ENCODE results near the gene SDK2. TPM values are rescaled to one million over a fixed set of nuclear protein-coding genes. Genes with fewer than 3 reads are reported as not detected.

Gene SDK2
- total RNA-seq, 1 donor from 2014 or later = 31.8 TPM

DNA sequence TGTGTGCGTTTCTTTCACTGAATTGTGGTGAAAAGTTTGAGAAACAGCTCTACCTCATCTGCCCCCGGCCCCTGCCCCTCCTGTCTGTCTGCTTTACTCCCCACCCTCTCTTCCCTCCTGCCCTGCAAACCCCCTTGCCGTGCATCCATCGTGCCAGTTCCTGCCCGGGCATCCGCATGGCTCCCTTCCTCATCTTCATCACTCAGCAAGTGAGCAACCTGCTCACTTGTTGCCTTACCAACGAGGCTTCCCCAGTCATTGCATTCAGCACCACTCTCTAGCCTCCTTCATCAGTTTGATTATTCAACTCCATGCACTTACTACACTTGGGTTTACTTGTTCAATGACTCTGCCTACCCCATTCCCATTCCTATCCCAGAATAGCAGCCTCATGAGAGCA is 34.8 kb upstream of the SDK2 start:
- Mint-ChIP-seq H3K27me3 (ENCODE audit: low read depth) (peaks cover 41% of the 10 kb centered on the region), H3K9me3 (peaks cover 13% of the 10 kb centered on the region), H3K36me3 (no peaks in the 10 kb centered on the region), H3K4me3 (no peak overlapping the region), H3K4me1 (peaks cover 3% of the 10 kb centered on the region), H3K27ac (no peak overlapping the region)
- TF ChIP-seq, protein P1, sequence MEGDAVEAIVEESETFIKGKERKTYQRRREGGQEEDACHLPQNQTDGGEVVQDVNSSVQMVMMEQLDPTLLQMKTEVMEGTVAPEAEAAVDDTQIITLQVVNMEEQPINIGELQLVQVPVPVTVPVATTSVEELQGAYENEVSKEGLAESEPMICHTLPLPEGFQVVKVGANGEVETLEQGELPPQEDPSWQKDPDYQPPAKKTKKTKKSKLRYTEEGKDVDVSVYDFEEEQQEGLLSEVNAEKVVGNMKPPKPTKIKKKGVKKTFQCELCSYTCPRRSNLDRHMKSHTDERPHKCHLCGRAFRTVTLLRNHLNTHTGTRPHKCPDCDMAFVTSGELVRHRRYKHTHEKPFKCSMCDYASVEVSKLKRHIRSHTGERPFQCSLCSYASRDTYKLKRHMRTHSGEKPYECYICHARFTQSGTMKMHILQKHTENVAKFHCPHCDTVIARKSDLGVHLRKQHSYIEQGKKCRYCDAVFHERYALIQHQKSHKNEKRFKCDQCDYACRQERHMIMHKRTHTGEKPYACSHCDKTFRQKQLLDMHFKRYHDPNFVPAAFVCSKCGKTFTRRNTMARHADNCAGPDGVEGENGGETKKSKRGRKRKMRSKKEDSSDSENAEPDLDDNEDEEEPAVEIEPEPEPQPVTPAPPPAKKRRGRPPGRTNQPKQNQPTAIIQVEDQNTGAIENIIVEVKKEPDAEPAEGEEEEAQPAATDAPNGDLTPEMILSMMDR (IDR thresholded peaks at IDR 0.05; ENCODE audit: unreplicated experiment) = no peak
- no peak for DNase-seq (ENCODE audit: low spot score in 2 of 2, unreplicated experiment in 2 of 2)

- H3K27me3 Mint-ChIP-seq (ENCODE audit: low read depth) = peaks cover 33% of the 10 kb centered on the region
- H3K4me1 Mint-ChIP-seq = peaks cover 5% of the 10 kb centered on the region
- TF ChIP-seq, protein P1 (IDR thresholded peaks at IDR 0.05; ENCODE audit: unreplicated experiment) = no peak
- H3K4me3 Mint-ChIP-seq = no peak overlapping the region
- no peak for DNase-seq (ENCODE audit: low spot score in 2 of 2, unreplicated experiment in 2 of 2)
- H3K36me3 Mint-ChIP-seq = no peaks in the 10 kb centered on the region
- H3K9me3 Mint-ChIP-seq = peaks cover 19% of the 10 kb centered on the region
- H3K27ac Mint-ChIP-seq = no peak overlapping the region
Measured at GRCh38 chr17:73669771-73670170, 25.5 kb upstream of the SDK2 start.

DNA sequence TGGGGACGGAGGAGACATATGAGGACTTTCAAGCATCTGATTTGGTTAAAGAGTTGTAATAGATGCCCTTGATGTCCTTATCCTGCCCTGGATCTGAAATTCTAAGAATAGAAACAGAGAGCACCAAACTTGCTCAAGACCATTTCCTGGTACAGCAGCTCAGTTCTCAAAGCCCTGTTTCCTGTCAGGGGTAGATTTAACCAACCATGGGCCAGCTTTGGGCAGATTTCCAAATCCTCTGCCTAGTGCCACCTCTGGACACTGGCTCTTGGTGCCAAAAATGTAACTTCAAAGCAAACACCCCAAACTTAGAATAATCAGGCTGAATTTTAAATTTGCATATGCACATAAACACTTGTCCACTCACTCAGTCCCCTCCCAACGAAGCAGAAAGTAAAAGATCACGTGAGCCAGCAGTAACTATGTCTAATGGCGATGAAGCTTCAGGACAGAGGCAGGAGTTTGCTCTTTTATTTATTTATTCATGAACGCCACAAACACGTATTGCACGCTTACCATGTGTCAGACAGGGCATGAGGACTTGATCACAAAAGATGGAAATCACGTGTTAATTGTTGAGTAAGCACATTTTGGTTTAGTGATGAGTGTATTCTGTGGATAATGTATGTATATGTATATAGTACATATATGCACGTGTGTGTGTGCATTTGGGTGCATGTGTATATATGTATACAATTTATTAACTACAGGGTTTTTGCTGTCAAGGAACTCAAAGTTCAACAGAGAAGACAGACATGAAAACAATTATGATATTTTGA is 23.1 kb upstream of the SDK2 start:
- no peaks in the 10 kb centered on the region for H3K36me3 Mint-ChIP-seq
- H3K27ac Mint-ChIP-seq = no peak overlapping the region
- no peak overlapping the region for H3K4me3 Mint-ChIP-seq
- peaks cover 19% of the 10 kb centered on the region for H3K9me3 Mint-ChIP-seq
- H3K4me1 Mint-ChIP-seq = peaks cover 5% of the 10 kb centered on the region
- DNase-seq (ENCODE audit: low spot score in 2 of 2, unreplicated experiment in 2 of 2) = no peak
- H3K27me3 Mint-ChIP-seq (ENCODE audit: low read depth) = peaks cover 44% of the 10 kb centered on the region
- TF ChIP-seq, protein P1 (IDR thresholded peaks at IDR 0.05; ENCODE audit: unreplicated experiment) = no peak

GRCh38 chr17:73663614-73664013 is 19.4 kb upstream of the SDK2 start:
- TF ChIP-seq, protein P1 (IDR thresholded peaks at IDR 0.05; ENCODE audit: unreplicated experiment) = no peak
- Mint-ChIP-seq H3K9me3 (peaks cover 2% of the 10 kb centered on the region), H3K27ac (no peak overlapping the region), H3K4me3 (no peak overlapping the region), H3K36me3 (no peaks in the 10 kb centered on the region), H3K27me3 (ENCODE audit: low read depth) (peaks cover 65% of the 10 kb centered on the region), H3K4me1 (peaks cover 5% of the 10 kb centered on the region)
- DNase-seq (ENCODE audit: low spot score in 2 of 2, unreplicated experiment in 2 of 2) = no peak

DNA sequence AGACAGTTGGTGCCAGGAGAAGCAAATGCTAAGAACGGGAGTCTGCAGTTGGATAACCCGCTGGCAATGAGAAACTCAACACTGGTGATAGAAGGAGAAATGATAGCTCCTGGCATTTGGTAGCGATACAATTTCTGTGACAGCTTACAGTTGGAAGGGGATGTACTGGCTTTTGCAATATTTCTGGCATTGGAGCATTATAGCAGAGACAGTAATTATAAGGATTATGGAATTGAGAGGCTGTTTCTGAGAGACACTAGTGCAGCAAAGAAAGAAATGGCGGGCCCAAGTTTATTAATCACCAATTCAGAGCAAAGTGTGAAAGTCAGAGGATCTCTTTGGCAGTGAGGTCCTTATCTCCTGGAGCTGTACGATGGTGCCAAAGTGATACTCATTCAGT is 16.1 kb upstream of the SDK2 start:
- H3K36me3 Mint-ChIP-seq = no peaks in the 10 kb centered on the region
- no peaks in the 10 kb centered on the region for H3K4me1 Mint-ChIP-seq
- H3K9me3 Mint-ChIP-seq = no peaks in the 10 kb centered on the region
- H3K27ac Mint-ChIP-seq = no peak overlapping the region
- TF ChIP-seq, protein P1 (IDR thresholded peaks at IDR 0.05; ENCODE audit: unreplicated experiment) = no peak
- DNase-seq (ENCODE audit: low spot score in 2 of 2, unreplicated experiment in 2 of 2) = no peak
- H3K4me3 Mint-ChIP-seq = no peak overlapping the region
- peaks cover 49% of the 10 kb centered on the region for H3K27me3 Mint-ChIP-seq (ENCODE audit: low read depth)

Measured in mesothelial cell of epicardium (in vitro differentiated cells).